DOHH2 (cell line): ENCODE data around the gene TBPL1.

Experiments
- EZH2phosphoT487 ChIP-seq: fragments of 200-600 bp; sonication (generic); IDR thresholded peaks from 2 replicates; pipeline ENCODE4 v1.6.1; 2017; ENCODE audit warnings: borderline replicate concordance, mild to moderate bottlenecking, antibody characterized with exemption, low read length, moderate library complexity, mixed read lengths
- TF ChIP-seq, protein P1 (sequence below): fragments of 200-600 bp; sonication (generic); IDR thresholded peaks from one replicate; pipeline ENCODE4 v1.5.1; 2014; ENCODE audit warnings: antibody characterized with exemption, mild to moderate bottlenecking, low read depth, low read length; ENCODE audit not compliant: poor library complexity, severe bottlenecking

DNA sequence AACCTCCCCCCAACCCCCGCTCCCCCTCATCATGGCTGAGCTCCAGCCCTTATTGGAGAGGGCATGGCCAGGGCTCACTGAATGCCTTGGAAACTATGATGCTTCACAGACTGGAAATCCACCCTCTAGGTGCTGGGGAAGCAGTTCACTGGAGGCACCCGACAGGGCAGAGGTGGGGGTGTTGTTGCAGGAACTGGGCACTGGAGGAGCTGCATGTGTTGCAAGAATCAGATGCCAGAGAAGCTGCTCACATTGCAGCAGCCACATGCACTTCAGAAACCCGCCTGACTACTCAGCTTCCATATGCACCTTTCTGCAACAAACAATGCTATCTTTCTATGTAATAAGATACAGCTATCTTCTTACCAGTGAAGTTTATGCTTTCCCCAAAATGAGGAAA lies 7.9 kb upstream of the TBPL1 start:
- TF ChIP-seq, protein P1, sequence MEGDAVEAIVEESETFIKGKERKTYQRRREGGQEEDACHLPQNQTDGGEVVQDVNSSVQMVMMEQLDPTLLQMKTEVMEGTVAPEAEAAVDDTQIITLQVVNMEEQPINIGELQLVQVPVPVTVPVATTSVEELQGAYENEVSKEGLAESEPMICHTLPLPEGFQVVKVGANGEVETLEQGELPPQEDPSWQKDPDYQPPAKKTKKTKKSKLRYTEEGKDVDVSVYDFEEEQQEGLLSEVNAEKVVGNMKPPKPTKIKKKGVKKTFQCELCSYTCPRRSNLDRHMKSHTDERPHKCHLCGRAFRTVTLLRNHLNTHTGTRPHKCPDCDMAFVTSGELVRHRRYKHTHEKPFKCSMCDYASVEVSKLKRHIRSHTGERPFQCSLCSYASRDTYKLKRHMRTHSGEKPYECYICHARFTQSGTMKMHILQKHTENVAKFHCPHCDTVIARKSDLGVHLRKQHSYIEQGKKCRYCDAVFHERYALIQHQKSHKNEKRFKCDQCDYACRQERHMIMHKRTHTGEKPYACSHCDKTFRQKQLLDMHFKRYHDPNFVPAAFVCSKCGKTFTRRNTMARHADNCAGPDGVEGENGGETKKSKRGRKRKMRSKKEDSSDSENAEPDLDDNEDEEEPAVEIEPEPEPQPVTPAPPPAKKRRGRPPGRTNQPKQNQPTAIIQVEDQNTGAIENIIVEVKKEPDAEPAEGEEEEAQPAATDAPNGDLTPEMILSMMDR = no peak
- no peak for TF ChIP-seq EZH2phosphoT487
